Mucosa of descending colon (tissue), 3 donors: Measurements from ENCODE around the gene CD28. TPM values are rescaled to one million over a fixed set of nuclear protein-coding genes. Genes with fewer than 3 reads are reported as not detected.

ENCODE experiments used
- ATAC-seq: fragments of 200-7000 bp; cut with Tn5 transposase; one replicate; pipeline ENCODE4 v1.9.1; 2020; ENCODE audit warnings: mild to moderate bottlenecking, moderate library complexity
- DNase-seq, 3 donors: peaks; one replicate each; pipeline ENCODE4 v3.0.0-alpha.2; 2020
- H3K36me3 ChIP-seq: fragments of 200-600 bp; one replicate; pipeline ENCODE4 v1.8.0; 2021; ENCODE audit warnings: low read depth, mild to moderate bottlenecking
- H3K4me1 ChIP-seq: fragments of 200-600 bp; one replicate; pipeline ENCODE4 v1.8.0; 2021; ENCODE audit warnings: low read depth, mild to moderate bottlenecking
- H3K4me3 ChIP-seq: fragments of 200-600 bp; one replicate; pipeline ENCODE4 v1.8.0; 2021; ENCODE audit warnings: mild to moderate bottlenecking
- H3K9me3 ChIP-seq: fragments of 200-600 bp; one replicate; pipeline ENCODE4 v1.8.0; 2021; ENCODE audit warnings: mild to moderate bottlenecking
- intact Hi-C, 2 donors: fragments of 100-400 bp; cut with DNase I in 1 of 2; cut with micrococcal nuclease in 1 of 2; formaldehyde crosslinking; loops; one replicate each; pipeline versions ENCODE4 v1.11.0 to v1.11.1; 2022; cut with DNase I, micrococcal nuclease
- total RNA-seq, 3 donors: library from RNA; stranded (reverse); fragmentation: NEBNext Ultra II Directional in 2 of 3; extraction: Animal tissue kit (Norgen Biotek cat#: 25700) in 2 of 3; gene quantifications; one replicate each; pipeline versions ENCODE4 v1.2.1 to v1.2.4, GENCODE V29; 2021 to 2023
- TF ChIP-seq, protein P1 (sequence below): fragments of 200-600 bp; IDR thresholded peaks from one replicate; pipeline ENCODE4 v1.8.0; 2022; ENCODE audit warnings: antibody characterized with exemption, mild to moderate bottlenecking
- donor health status: DM: no; HTN: no; CAD: no; lungs with moderate emphysema.
- donor health status: DM: no; HTN: no; CAD: no.
- donor health status: DM: no; HTN: yes; CAD: no.

CD28 gene
- total RNA-seq, 3 donors from 2014 or later, result 0.41 to 1.4 (median 1.3) TPM

DNA sequence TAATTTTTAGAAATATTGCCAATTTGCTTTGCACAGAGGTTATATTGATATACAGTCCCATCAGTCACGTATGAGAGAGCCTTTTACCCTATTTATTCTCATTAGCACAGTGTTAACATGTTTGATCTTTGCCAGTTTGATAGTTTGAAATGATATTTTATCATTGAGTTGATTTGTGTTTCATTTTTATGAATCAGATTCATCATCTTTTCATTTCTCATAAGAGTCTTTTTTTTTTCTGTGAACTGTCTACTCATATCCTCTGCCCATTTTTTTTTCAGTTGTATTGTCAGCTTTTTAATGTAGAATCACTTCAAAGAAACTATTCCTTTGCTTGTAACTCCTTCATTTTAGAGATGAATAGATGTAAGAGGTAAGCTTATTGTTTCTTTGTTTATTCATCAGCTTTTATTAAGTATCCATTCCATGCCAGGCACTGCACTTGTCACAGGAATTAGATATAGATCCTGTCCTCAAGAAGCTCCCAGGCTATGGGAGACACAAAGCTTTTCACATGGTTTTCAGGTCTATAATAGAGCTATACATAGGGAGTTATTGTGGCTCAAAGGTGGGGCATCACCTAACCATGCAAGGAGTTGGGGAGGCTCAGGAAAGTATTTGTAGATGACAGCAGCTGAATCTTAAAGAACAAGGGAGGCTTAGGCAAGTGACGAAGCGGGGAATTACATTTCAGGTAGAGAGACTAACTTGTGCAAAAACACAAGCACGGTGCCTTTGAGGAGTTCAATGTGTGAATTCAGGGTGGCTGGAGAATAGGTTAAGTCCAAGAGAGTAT lies 42.1 kb downstream of the CD28 start:
- Histone ChIP-seq H3K4me1 (no peaks in the 10 kb centered on the region), H3K36me3 (no peaks in the 10 kb centered on the region), H3K9me3 (no peaks in the 10 kb centered on the region), H3K4me3 (no peak overlapping the region)
- no peak for ATAC-seq
- intact Hi-C loops, result no loop called here
- TF ChIP-seq, protein P1, sequence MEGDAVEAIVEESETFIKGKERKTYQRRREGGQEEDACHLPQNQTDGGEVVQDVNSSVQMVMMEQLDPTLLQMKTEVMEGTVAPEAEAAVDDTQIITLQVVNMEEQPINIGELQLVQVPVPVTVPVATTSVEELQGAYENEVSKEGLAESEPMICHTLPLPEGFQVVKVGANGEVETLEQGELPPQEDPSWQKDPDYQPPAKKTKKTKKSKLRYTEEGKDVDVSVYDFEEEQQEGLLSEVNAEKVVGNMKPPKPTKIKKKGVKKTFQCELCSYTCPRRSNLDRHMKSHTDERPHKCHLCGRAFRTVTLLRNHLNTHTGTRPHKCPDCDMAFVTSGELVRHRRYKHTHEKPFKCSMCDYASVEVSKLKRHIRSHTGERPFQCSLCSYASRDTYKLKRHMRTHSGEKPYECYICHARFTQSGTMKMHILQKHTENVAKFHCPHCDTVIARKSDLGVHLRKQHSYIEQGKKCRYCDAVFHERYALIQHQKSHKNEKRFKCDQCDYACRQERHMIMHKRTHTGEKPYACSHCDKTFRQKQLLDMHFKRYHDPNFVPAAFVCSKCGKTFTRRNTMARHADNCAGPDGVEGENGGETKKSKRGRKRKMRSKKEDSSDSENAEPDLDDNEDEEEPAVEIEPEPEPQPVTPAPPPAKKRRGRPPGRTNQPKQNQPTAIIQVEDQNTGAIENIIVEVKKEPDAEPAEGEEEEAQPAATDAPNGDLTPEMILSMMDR, result no peak
- DNase-seq, result no peak

GRCh38 chr2:203750346-203751068 lies 44.1 kb downstream of the CD28 start:
- no peaks in the 10 kb centered on the region for H3K4me1 ChIP-seq
- H3K4me3 ChIP-seq, result no peak overlapping the region
- DNase-seq, result no peak
- no peaks in the 10 kb centered on the region for H3K36me3 ChIP-seq
- H3K9me3 ChIP-seq, result peaks cover 3% of the 10 kb centered on the region
- intact Hi-C loops, result no loop called here
- ATAC-seq, result no peak
- TF ChIP-seq, protein P1, result no peak

- H3K4me1 ChIP-seq, result no peaks in the 10 kb centered on the region
- intact Hi-C loops, result no loop called here
- TF ChIP-seq, protein P1, result no peak
- H3K9me3 ChIP-seq, result peaks cover 14% of the 10 kb centered on the region
- no peak for DNase-seq
- no peak for ATAC-seq
- H3K4me3 ChIP-seq, result no peak overlapping the region
- H3K36me3 ChIP-seq, result no peaks in the 10 kb centered on the region
These were observed 45.3 kb downstream of the CD28 start for GRCh38 chr2:203751685-203752271.

GRCh38 chr2:203756161-203756560 lies 49.7 kb downstream of the CD28 start:
- Histone ChIP-seq H3K9me3 (peaks cover 14% of the 10 kb centered on the region), H3K4me3 (no peak overlapping the region), H3K36me3 (no peaks in the 10 kb centered on the region), H3K4me1 (no peaks in the 10 kb centered on the region)
- DNase-seq (no peak), ATAC-seq (no peak)
- intact Hi-C loops, result no loop called here
- TF ChIP-seq, protein P1, result no peak

DNA sequence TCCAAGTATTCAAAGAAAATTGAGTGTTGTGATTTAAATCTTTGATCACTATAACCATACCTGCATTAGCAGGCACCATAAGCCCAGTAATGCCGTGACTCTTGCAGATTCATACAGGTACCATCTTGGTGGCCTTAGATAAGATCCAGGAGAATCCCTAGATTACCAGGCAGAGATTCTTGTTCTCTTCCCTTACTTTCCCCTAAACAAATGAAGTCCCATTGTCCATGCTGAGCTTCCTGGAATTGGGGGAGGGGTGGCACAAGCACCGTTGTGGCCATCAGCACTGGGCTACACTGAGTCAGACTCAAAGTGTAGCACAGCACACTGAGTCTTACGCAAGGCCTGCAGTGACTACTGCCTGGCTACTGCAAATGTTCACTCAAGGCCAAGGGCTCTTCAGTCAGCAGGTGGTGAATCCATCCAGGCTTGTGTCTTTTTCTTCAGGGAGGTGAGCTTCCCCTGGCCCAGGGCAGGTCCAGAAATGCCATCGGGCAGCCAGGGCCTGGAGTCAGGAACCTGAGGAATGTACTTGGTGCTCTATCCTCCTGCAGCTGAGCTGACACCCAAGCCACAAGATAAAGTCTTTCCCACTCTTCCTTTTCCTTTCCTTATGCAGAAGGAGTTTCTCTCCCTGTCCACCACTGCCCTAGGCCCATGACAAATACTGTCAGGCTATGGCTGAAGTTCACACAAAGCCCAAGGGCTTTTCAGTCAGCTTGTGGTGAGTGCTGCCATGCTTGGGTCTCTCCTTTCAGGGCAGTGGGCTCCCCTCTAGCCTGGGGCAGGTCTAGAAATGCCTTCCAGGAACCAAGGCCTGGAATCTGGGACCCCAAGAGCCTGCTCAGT lies 52.6 kb downstream of the CD28 start:
- Histone ChIP-seq H3K4me1 (no peaks in the 10 kb centered on the region), H3K4me3 (no peak overlapping the region), H3K9me3 (peaks cover 14% of the 10 kb centered on the region), H3K36me3 (no peaks in the 10 kb centered on the region)
- no peak for DNase-seq
- intact Hi-C loops, result no loop called here
- peak; percentile 25 for ATAC-seq
- TF ChIP-seq, protein P1, result no peak
